Keratinocyte (primary cell): ENCODE measurements around the gene SMLR1. TPM values are rescaled to one million over a fixed set of nuclear protein-coding genes. Genes with fewer than 3 reads are reported as not detected.

Experiments used
- DNase-seq: peaks from one replicate; pipeline ENCODE4 v3.0.0-alpha.2; 2011; ENCODE audit warnings: low read depth, missing footprints, low spot score
- FAIRE-seq: peaks from 2 replicates; lab custom pipeline; 2011; peaks lifted over from hg19 to GRCh38; lab: Jason Lieb, UNC
- H2AFZ ChIP-seq: 2 replicates; pipeline ENCODE4 v1.6.0; 2012; ENCODE audit warnings: low read length, control low read depth, inconsistent platforms; ENCODE audit not compliant: control insufficient read depth
- H3K27ac ChIP-seq: 2 replicates; pipeline ENCODE4 v1.5.1; 2011; ENCODE audit warnings: low read length; ENCODE audit not compliant: control insufficient read depth, insufficient read depth
- H3K27me3 ChIP-seq: 3 replicates; pipeline ENCODE4 v1.6.0; 2011; ENCODE audit warnings: low read length; ENCODE audit not compliant: control insufficient read depth, insufficient read depth; ENCODE audit errors: extremely low read depth
- H3K36me3 ChIP-seq, 2 experiments: 2 replicates in 1 of 2; 3 replicates in 1 of 2; pipeline ENCODE4 v1.5.1; 2011; ENCODE audit warnings: low read length in 2 of 2, mild to moderate bottlenecking in 1 of 2; ENCODE audit not compliant: control insufficient read depth in 2 of 2, insufficient read depth in 2 of 2; ENCODE audit errors: extremely low read depth in 1 of 2
- H3K4me1 ChIP-seq: 3 replicates; pipeline ENCODE4 v1.5.1; 2011; ENCODE audit warnings: low read length; ENCODE audit not compliant: control insufficient read depth, insufficient read depth; ENCODE audit errors: extremely low read depth
- H3K4me2 ChIP-seq: 3 replicates; pipeline ENCODE4 v1.6.0; 2011; ENCODE audit warnings: low read depth, low read length; ENCODE audit not compliant: control insufficient read depth, insufficient read depth; ENCODE audit errors: extremely low read depth
- H3K4me3 ChIP-seq, 3 experiments: fragments of 200-600 bp in 1 of 3; sonication (generic) in 1 of 3; 2 replicates in 2 of 3; 3 replicates in 1 of 3; pipeline ENCODE4 v1.5.1; 2011 to 2016; ENCODE audit warnings: low read length in 3 of 3, mild to moderate bottlenecking in 3 of 3, control low read depth in 2 of 3, inconsistent platforms in 1 of 3, low read depth in 1 of 3, mixed read lengths in 1 of 3, mixed run types in 1 of 3, moderate library complexity in 1 of 3; ENCODE audit not compliant: control insufficient read depth in 2 of 3, insufficient read depth in 2 of 3; ENCODE audit errors: extremely low read depth in 1 of 3
- H3K79me2 ChIP-seq: 2 replicates; pipeline ENCODE4 v1.6.0; 2012; ENCODE audit warnings: low read length; ENCODE audit not compliant: control insufficient read depth, insufficient read depth
- H3K9ac ChIP-seq: 3 replicates; pipeline ENCODE4 v1.6.0; 2011; ENCODE audit warnings: low read length; ENCODE audit not compliant: control insufficient read depth, insufficient read depth; ENCODE audit errors: extremely low read depth
- H3K9me1 ChIP-seq: 3 replicates; pipeline ENCODE4 v1.6.0; 2011; ENCODE audit warnings: low read length; ENCODE audit not compliant: control insufficient read depth, insufficient read depth; ENCODE audit errors: extremely low read depth
- H3K9me3 ChIP-seq: 2 replicates; pipeline ENCODE4 v1.5.1; 2012; ENCODE audit warnings: low read depth, low read length; ENCODE audit not compliant: control insufficient read depth
- H4K20me1 ChIP-seq: 3 replicates; pipeline ENCODE4 v1.6.0; 2011; ENCODE audit warnings: low read length; ENCODE audit not compliant: control insufficient read depth, insufficient read depth; ENCODE audit errors: extremely low read depth
- CTCF ChIP-seq, 3 experiments: IDR thresholded peaks in 1 of 3; conservative IDR thresholded peaks in 1 of 3; optimal IDR thresholded peaks in 1 of 3; 2 replicates in 2 of 3; 3 replicates in 1 of 3; pipeline versions ENCODE3 to v1.5.1; 2011; ENCODE audit warnings: low read length in 3 of 3, mild to moderate bottlenecking in 3 of 3, moderate library complexity in 2 of 3, control low read depth in 1 of 3, inconsistent platforms in 1 of 3; ENCODE audit not compliant: insufficient read depth in 2 of 3; ENCODE audit errors: extremely low read depth in 1 of 3
- EZH2 ChIP-seq: IDR thresholded peaks from one replicate; pipeline ENCODE4 v1.6.1; 2012; ENCODE audit warnings: inconsistent platforms, mild to moderate bottlenecking, low read length, moderate library complexity
- dilution Hi-C: fragments of 300-500 bp; cut with MboI; formaldehyde crosslinking; loops from one replicate; pipeline ENCODE4 v1.7.0; 2020; ENCODE audit warnings: low sequenced_read_pairs; ENCODE audit not compliant: extremely low pct_ligation_motif_present
- polyA plus RNA-seq, 5 experiments: library from polyadenylated mRNA; depleted of rRNA in 3 of 5; stranded (reverse) in 3 of 5; stranded (forward) in 1 of 5; unstranded in 1 of 5; fragments of >200 nt; gene quantifications; 1 replicate in 1 of 5; 2 replicates in 3 of 5; 3 replicates in 1 of 5; pipeline versions ENCODE4 v1.2.1 to v1.2.3, GENCODE V29; 2011 to 2012; ENCODE audit warnings: missing spikeins in 2 of 5, low read depth in 1 of 5, low replicate concordance in 1 of 5

Gene SMLR1
- polyA plus RNA-seq, 1 donor (not counting 4 experiments of a cell fraction or from before 2014, with no cell fraction given), result not detected

GRCh38 chr6:130858498-130859160 is 31.4 kb downstream of the SMLR1 start:
- dilution Hi-C loops, result no loop called here
- TF ChIP-seq CTCF (optimal IDR thresholded peaks at IDR 0.05 in 1 of 3, IDR thresholded peaks at IDR 0.05 in 1 of 3, conservative IDR thresholded peaks at IDR 0.05 in 1 of 3; ENCODE audit: extremely low read depth in 1 of 3, insufficient read depth in 2 of 3, low read length in 3 of 3) (no peak), EZH2 (no peak)
- H2AFZ ChIP-seq, result no peak overlapping the region
- no peaks in the 10 kb centered on the region for H3K9me1 ChIP-seq
- peaks cover 0 to 4% of the 10 kb centered on the region in 2 experiments for H3K36me3 ChIP-seq
- no peak for FAIRE-seq
- DNase-seq, result no peak
- H3K79me2 ChIP-seq, result no peaks in the 10 kb centered on the region
- no peak overlapping the region for H3K4me3 ChIP-seq
- no peaks in the 10 kb centered on the region for H4K20me1 ChIP-seq
- no peaks in the 10 kb centered on the region for H3K9me3 ChIP-seq
- peaks cover 6% of the 10 kb centered on the region for H3K4me1 ChIP-seq
- H3K27ac ChIP-seq, result no peak overlapping the region
- no peaks in the 10 kb centered on the region for H3K27me3 ChIP-seq
- no peak overlapping the region for H3K9ac ChIP-seq
- H3K4me2 ChIP-seq, result no peak overlapping the region

- no peak for FAIRE-seq
- no peak for TF ChIP-seq EZH2
- TF ChIP-seq CTCF (optimal IDR thresholded peaks at IDR 0.05 in 1 of 3, IDR thresholded peaks at IDR 0.05 in 1 of 3, conservative IDR thresholded peaks at IDR 0.05 in 1 of 3; ENCODE audit: extremely low read depth in 1 of 3, insufficient read depth in 2 of 3, low read length in 3 of 3), result no peak
- H3K4me1 ChIP-seq, result peaks cover 6% of the 10 kb centered on the region
These were observed 32.1 kb downstream of the SMLR1 start for GRCh38 chr6:130859161-130859867.

More at GRCh38 chr6:130859161-130859867, 32.1 kb downstream of the SMLR1 start:
- DNase-seq, result no peak
- Histone ChIP-seq H3K36me3 (peaks cover 0 to 4% of the 10 kb centered on the region in 2 experiments), H3K79me2 (no peaks in the 10 kb centered on the region), H3K27ac (no peak overlapping the region), H2AFZ (no peak overlapping the region), H3K9me1 (no peaks in the 10 kb centered on the region), H3K27me3 (no peaks in the 10 kb centered on the region), H3K9me3 (no peaks in the 10 kb centered on the region), H3K4me2 (no peak overlapping the region), H3K9ac (no peak overlapping the region), H3K4me3 (no peak overlapping the region), H4K20me1 (no peaks in the 10 kb centered on the region)
- dilution Hi-C loops, result no loop called here
